K562 (cell line): ENCODE data around the gene ZNF451. TPM values are rescaled to one million over a fixed set of nuclear protein-coding genes. Genes with fewer than 3 reads are reported as not detected.
A peak's percentile ranks its signal among the peaks of the same experiment; 100 is the strongest.

ENCODE experiments used
- BHLHE40 ChIP-seq: IDR thresholded peaks from 2 replicates; pipeline ENCODE4 v1.6.1; 2011; ENCODE audit warnings: low read length, improper control_type of control experiment
- C11orf30 ChIP-seq: fragments of 450-650 bp; IDR thresholded peaks from 2 replicates; pipeline ENCODE4 v1.6.1; 2016; ENCODE audit warnings: low read depth, mild to moderate bottlenecking
- CCNT2 ChIP-seq: IDR thresholded peaks from 2 replicates; pipeline ENCODE4 v1.6.1; 2011; ENCODE audit warnings: borderline replicate concordance, low read depth, mild to moderate bottlenecking, moderate library complexity, mixed read lengths, low read length; ENCODE audit not compliant: insufficient read length; ENCODE audit errors: extremely low read depth
- CREM ChIP-seq: IDR thresholded peaks from 2 replicates; pipeline ENCODE4 v1.6.1; 2014; ENCODE audit warnings: antibody characterized with exemption, low read depth
- CTBP1 ChIP-seq: fragments of 450-650 bp; IDR thresholded peaks from 2 replicates; pipeline ENCODE4 v1.6.1; 2016; ENCODE audit warnings: borderline replicate concordance
- EP400 ChIP-seq: fragments of 450-650 bp; IDR thresholded peaks from 2 replicates; pipeline ENCODE4 v1.6.1; 2017; ENCODE audit warnings: antibody characterized with exemption, mild to moderate bottlenecking, moderate library complexity
- FOXA3 ChIP-seq, 2 experiments: fragments of 450-650 bp in 1 of 2; sonication (generic) in 1 of 2; formaldehyde crosslinking; IDR thresholded peaks in 1 of 2; conservative IDR thresholded peaks in 1 of 2; 2 replicates each; pipeline versions ENCODE4 v1.4.0 to v1.8.0; 2020 to 2022; ENCODE audit warnings: mild to moderate bottlenecking in 2 of 2, missing genetic modification reagents in 1 of 2
- FOXJ3 ChIP-seq: sonication (generic); formaldehyde crosslinking; IDR thresholded peaks from 2 replicates; pipeline ENCODE4 v1.4.0; 2020; ENCODE audit warnings: mild to moderate bottlenecking, missing genetic modification reagents
- POLR2A ChIP-seq: fragments of 450-650 bp; conservative IDR thresholded peaks from 2 replicates; pipeline ENCODE4 v1.6.1; 2016
- RAD51 ChIP-seq: fragments of 450-650 bp; IDR thresholded peaks from 2 replicates; pipeline ENCODE4 v1.7.1; 2016; ENCODE audit warnings: low read depth, mild to moderate bottlenecking, borderline replicate concordance
- RBM34 ChIP-seq: fragments of 200-400 bp; formaldehyde crosslinking; IDR thresholded peaks from 2 replicates; pipeline ENCODE4 v1.6.1; 2018; ENCODE audit warnings: low read length, borderline replicate concordance; ENCODE audit not compliant: insufficient read depth
- TEAD4 ChIP-seq, 2 experiments: sonication (generic) in 1 of 2; formaldehyde crosslinking in 1 of 2; IDR thresholded peaks; 2 replicates each; pipeline versions ENCODE4 v1.6.1 to v1.8.0; 2012 to 2022; ENCODE audit warnings: borderline replicate concordance in 1 of 2, inconsistent platforms in 1 of 2, low read length in 1 of 2, mild to moderate bottlenecking in 1 of 2, missing genetic modification reagents in 1 of 2
- ZNF277 ChIP-seq: fragments of 250-450 bp; sonication (Bioruptor Pico); IDR thresholded peaks from 2 replicates; pipeline ENCODE4 v1.8.0; 2022; ENCODE audit warnings: inconsistent platforms, mild to moderate bottlenecking, moderate library complexity, borderline replicate concordance
- ZNF398 ChIP-seq: fragments of 250-450 bp; sonication (Bioruptor Pico); IDR thresholded peaks from 2 replicates; pipeline ENCODE4 v1.8.0; 2021; ENCODE audit warnings: moderate library complexity, mild to moderate bottlenecking, inconsistent platforms
- ZNF445 ChIP-seq: fragments of 250-450 bp; sonication (Bioruptor Pico); IDR thresholded peaks from 2 replicates; pipeline ENCODE4 v1.4.0; 2020; ENCODE audit warnings: low read depth, mild to moderate bottlenecking, moderate library complexity
- ZNF583 ChIP-seq: fragments of 250-450 bp; sonication (Bioruptor Pico); IDR thresholded peaks from 2 replicates; pipeline ENCODE4 v1.4.0; 2020
- polyA plus RNA-seq, 8 experiments: library from polyadenylated mRNA; depleted of rRNA in 4 of 8; stranded (reverse) in 5 of 8; unstranded in 3 of 8; fragments of >200 nt; fragmentation: Nextera tagmentation in 2 of 8; fragmentation: Illumina TruSeq in 1 of 8; extraction: Ambion mirVana in 2 of 8; extraction: Trizol in 1 of 8; gene quantifications; 2 replicates each; pipeline versions ENCODE4 v1.2.1 to v1.2.3, GENCODE V29; 2011 to 2014; ENCODE audit warnings: inconsistent platforms in 1 of 8, missing spikeins in 1 of 8
- total RNA-seq, 7 experiments: library from RNA; depleted of rRNA in 6 of 7; stranded (reverse); fragments of >200 nt in 6 of 7; fragmentation: Illumina TruSeq in 2 of 7; extraction: Trizol in 2 of 7; gene quantifications; 2 replicates each; pipeline versions ENCODE4 v1.2.1 to v1.2.3, GENCODE V29; 2011 to 2021; ENCODE audit warnings: low replicate concordance in 1 of 7
- TF ChIP-seq, protein P1 (sequence below): fragments of 450-650 bp; IDR thresholded peaks from 2 replicates; pipeline ENCODE4 v1.6.1; 2017; ENCODE audit warnings: antibody characterized with exemption, mild to moderate bottlenecking

ZNF451 gene
- total and polyA plus RNA-seq, 9 of the 15 experiments (the other 6 are each of a cell fraction or from before 2014, with no cell fraction given), result 16.1 to 74.3 (median 38.3) TPM

DNA sequence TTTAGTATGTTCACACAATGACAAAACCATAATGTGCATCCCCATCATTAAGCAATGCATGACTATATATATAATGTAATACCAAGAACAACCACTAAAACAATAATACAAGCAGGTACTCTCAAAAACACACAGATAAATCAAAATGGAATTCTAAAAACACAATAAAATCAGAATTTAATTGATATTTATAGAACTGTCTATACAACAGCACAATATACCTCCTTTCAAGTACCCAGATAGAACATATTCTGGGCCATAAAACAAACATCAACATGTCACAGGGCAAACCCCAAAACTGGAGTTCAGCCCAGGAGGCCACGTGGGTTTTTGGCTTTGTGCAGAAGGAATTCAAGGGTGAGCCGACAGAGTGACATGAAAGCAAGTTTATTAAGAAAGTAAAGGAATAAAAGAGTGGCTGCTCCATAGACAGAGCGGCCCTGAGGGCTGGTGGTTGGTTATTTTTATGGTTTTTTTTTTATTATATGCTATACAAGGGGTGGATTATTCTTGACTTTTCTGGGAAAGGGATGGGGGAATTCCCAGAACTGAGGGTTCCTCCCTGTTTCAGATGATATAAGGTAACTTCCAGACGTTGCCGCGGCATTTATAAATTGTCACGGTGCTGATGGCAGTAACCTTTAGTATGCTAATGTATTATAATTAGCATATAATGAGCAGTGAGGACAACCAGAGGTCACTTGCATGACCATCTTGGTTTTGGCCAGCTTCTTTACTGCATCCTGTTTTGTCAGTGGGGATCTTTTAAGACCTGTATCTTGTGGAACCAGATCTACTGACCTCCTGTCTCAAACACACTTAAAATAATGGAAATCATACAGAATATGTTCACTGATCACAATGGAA, 126.5 kb downstream of the ZNF451 start (continued):
- TF ChIP-seq ZNF398 (CRISPR knock-in tag), result no peak
- no peak for TF ChIP-seq FOXJ3 (CRISPR knock-in tag)
- TF ChIP-seq POLR2A, result no peak
- TF ChIP-seq BHLHE40, result no peak
- no peak for TF ChIP-seq EP400
- 0 out of 4 replicates have a peak, but pooled peaks of 1 of the 2 experiments have one; percentile 17 for TF ChIP-seq FOXA3 (CRISPR knock-in tag; conservative IDR thresholded peaks at IDR 0.05 in 1 of 2, IDR thresholded peaks at IDR 0.05 in 1 of 2)
- no peak for TF ChIP-seq CREM
- peak; percentile 71 for TF ChIP-seq RAD51
- no peak for TF ChIP-seq ZNF583
- TF ChIP-seq CCNT2, result no peak
- TF ChIP-seq RBM34, result no peak
- TF ChIP-seq CTBP1, result 0 out of 2 replicates have a peak, but pooled peaks have one; percentile 10
- TF ChIP-seq ZNF277 (CRISPR knock-in tag), result no peak
- TF ChIP-seq ZNF445, result no peak
- no peak for TF ChIP-seq TEAD4 (IDR thresholded peaks at IDR 0.05; ENCODE audit: low read length)
- TF ChIP-seq TEAD4 (CRISPR knock-in tag; IDR thresholded peaks at IDR 0.05; ENCODE audit: borderline replicate concordance), result no peak
- TF ChIP-seq C11orf30, result no peak
- TF ChIP-seq, protein P1, sequence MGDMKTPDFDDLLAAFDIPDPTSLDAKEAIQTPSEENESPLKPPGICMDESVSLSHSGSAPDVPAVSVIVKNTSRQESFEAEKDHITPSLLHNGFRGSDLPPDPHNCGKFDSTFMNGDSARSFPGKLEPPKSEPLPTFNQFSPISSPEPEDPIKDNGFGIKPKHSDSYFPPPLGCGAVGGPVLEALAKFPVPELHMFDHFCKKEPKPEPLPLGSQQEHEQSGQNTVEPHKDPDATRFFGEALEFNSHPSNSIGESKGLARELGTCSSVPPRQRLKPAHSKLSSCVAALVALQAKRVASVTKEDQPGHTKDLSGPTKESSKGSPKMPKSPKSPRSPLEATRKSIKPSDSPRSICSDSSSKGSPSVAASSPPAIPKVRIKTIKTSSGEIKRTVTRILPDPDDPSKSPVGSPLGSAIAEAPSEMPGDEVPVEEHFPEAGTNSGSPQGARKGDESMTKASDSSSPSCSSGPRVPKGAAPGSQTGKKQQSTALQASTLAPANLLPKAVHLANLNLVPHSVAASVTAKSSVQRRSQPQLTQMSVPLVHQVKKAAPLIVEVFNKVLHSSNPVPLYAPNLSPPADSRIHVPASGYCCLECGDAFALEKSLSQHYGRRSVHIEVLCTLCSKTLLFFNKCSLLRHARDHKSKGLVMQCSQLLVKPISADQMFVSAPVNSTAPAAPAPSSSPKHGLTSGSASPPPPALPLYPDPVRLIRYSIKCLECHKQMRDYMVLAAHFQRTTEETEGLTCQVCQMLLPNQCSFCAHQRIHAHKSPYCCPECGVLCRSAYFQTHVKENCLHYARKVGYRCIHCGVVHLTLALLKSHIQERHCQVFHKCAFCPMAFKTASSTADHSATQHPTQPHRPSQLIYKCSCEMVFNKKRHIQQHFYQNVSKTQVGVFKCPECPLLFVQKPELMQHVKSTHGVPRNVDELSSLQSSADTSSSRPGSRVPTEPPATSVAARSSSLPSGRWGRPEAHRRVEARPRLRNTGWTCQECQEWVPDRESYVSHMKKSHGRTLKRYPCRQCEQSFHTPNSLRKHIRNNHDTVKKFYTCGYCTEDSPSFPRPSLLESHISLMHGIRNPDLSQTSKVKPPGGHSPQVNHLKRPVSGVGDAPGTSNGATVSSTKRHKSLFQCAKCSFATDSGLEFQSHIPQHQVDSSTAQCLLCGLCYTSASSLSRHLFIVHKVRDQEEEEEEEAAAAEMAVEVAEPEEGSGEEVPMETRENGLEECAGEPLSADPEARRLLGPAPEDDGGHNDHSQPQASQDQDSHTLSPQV, result no peak
